Right atrium auricular region (tissue), 2 donors: ENCODE results near the gene CTXND2. TPM values are rescaled to one million over a fixed set of nuclear protein-coding genes. Genes with fewer than 3 reads are reported as not detected.

Experiments
- DNase-seq: peaks from one replicate; pipeline ENCODE4 v3.0.0-alpha.2; 2019; ENCODE audit warnings: low spot score
- H3K27ac ChIP-seq, 2 donors: fragments of 200-600 bp; sonication (generic); 1 replicate in 1 of 2; 2 replicates in 1 of 2; pipeline ENCODE4 v1.5.1; 2016 to 2019
- H3K27me3 ChIP-seq, 2 donors: fragments of 200-600 bp; sonication (generic); one replicate each; pipeline versions ENCODE4 v1.5.1 to v1.6.0; 2017 to 2019
- H3K36me3 ChIP-seq: fragments of 200-600 bp; sonication (generic); one replicate; pipeline ENCODE4 v1.5.1; 2016
- H3K4me1 ChIP-seq, 2 donors: fragments of 200-600 bp; sonication (generic); one replicate each; pipeline versions ENCODE4 v1.5.1 to v1.6.0; 2017 to 2019
- H3K4me3 ChIP-seq, 2 donors: fragments of 200-600 bp; sonication (generic); 1 replicate in 1 of 2; 2 replicates in 1 of 2; pipeline ENCODE4 v1.5.1; 2017 to 2019; ENCODE audit warnings: mild to moderate bottlenecking in 1 of 2, moderate library complexity in 1 of 2
- H3K9me3 ChIP-seq, 2 donors: fragments of 200-600 bp; sonication (generic); one replicate each; pipeline ENCODE4 v1.5.1; 2019
- CTCF ChIP-seq, 2 donors: fragments of 200-600 bp; sonication (generic); IDR thresholded peaks; one replicate each; pipeline ENCODE4 v1.5.1; 2019; ENCODE audit warnings: antibody characterized with exemption in 2 of 2
- total RNA-seq, 2 donors: library from RNA; depleted of rRNA; stranded (reverse); fragments of >200 nt; gene quantifications; one replicate each; pipeline ENCODE4 v1.1.0, GENCODE V29; 2016

The CTXND2 gene
- total RNA-seq, 2 donors from 2014 or later = 0.28 to 0.41 TPM

- Histone ChIP-seq H3K36me3 (no peaks in the 10 kb centered on the region), H3K4me3 (no peak overlapping the region), H3K27me3 (no peaks in the 10 kb centered on the region), H3K4me1 (no peaks in the 10 kb centered on the region), H3K27ac (no peak overlapping the region), H3K9me3 (no peaks in the 10 kb centered on the region)
- DNase-seq = no peak
- TF ChIP-seq CTCF (IDR thresholded peaks at IDR 0.05) = no peak
These were observed 15.4 kb downstream of the CTXND2 start for GRCh38 chr1:150902346-150902745.

GRCh38 chr1:150902751-150903150 is 15.8 kb downstream of the CTXND2 start:
- Histone ChIP-seq H3K4me3 (no peak overlapping the region), H3K27me3 (no peaks in the 10 kb centered on the region), H3K9me3 (no peaks in the 10 kb centered on the region), H3K27ac (no peak overlapping the region), H3K36me3 (no peaks in the 10 kb centered on the region), H3K4me1 (no peaks in the 10 kb centered on the region)
- DNase-seq = no peak
- no peak for TF ChIP-seq CTCF (IDR thresholded peaks at IDR 0.05)

- H3K9me3 ChIP-seq = no peaks in the 10 kb centered on the region
- no peaks in the 10 kb centered on the region for H3K27me3 ChIP-seq
- H3K27ac ChIP-seq = no peak overlapping the region
- no peak for TF ChIP-seq CTCF (IDR thresholded peaks at IDR 0.05)
- no peaks in the 10 kb centered on the region for H3K36me3 ChIP-seq
- H3K4me3 ChIP-seq = no peak overlapping the region
- no peaks in the 10 kb centered on the region for H3K4me1 ChIP-seq
- DNase-seq = no peak
These were observed 18.4 kb downstream of the CTXND2 start for GRCh38 chr1:150905301-150905700.

- Histone ChIP-seq H3K27me3 (no peaks in the 10 kb centered on the region), H3K9me3 (no peaks in the 10 kb centered on the region), H3K4me1 (no peaks in the 10 kb centered on the region), H3K27ac (no peak overlapping the region), H3K36me3 (no peaks in the 10 kb centered on the region), H3K4me3 (no peak overlapping the region)
- TF ChIP-seq CTCF (IDR thresholded peaks at IDR 0.05) = no peak
- no peak for DNase-seq
These were observed 19.4 kb downstream of the CTXND2 start for GRCh38 chr1:150906329-150906728.

- no peaks in the 10 kb centered on the region for H3K9me3 ChIP-seq
- no peaks in the 10 kb centered on the region for H3K36me3 ChIP-seq
- no peak overlapping the region for H3K27ac ChIP-seq
- H3K4me1 ChIP-seq = no peaks in the 10 kb centered on the region
- no peaks in the 10 kb centered on the region for H3K27me3 ChIP-seq
- H3K4me3 ChIP-seq = no peak overlapping the region
- no peak for TF ChIP-seq CTCF (IDR thresholded peaks at IDR 0.05)
- DNase-seq = no peak
These were observed 19.9 kb downstream of the CTXND2 start for GRCh38 chr1:150906813-150907212.

GRCh38 chr1:150909585-150910180 is 22.7 kb downstream of the CTXND2 start:
- TF ChIP-seq CTCF (IDR thresholded peaks at IDR 0.05) = no peak
- Histone ChIP-seq H3K27ac (no peak overlapping the region), H3K4me3 (no peak overlapping the region), H3K36me3 (no peaks in the 10 kb centered on the region), H3K4me1 (no peaks in the 10 kb centered on the region), H3K9me3 (no peaks in the 10 kb centered on the region), H3K27me3 (no peaks in the 10 kb centered on the region)
- DNase-seq = no peak
